Measurements from ENCODE around the gene ASAP2. TPM values are rescaled to one million over a fixed set of nuclear protein-coding genes. Genes with fewer than 3 reads are reported as not detected.
A peak's percentile ranks its signal among the peaks of the same experiment; 100 is the strongest.
"Not testable (repeated sequence)": the region's sequence is repeated elsewhere in the genome, so short reads cannot be mapped to it uniquely, and the experiment has no call there.

Gene ASAP2
- total RNA-seq, 1 donor from 2014 or later, result 4.0 TPM

DNA sequence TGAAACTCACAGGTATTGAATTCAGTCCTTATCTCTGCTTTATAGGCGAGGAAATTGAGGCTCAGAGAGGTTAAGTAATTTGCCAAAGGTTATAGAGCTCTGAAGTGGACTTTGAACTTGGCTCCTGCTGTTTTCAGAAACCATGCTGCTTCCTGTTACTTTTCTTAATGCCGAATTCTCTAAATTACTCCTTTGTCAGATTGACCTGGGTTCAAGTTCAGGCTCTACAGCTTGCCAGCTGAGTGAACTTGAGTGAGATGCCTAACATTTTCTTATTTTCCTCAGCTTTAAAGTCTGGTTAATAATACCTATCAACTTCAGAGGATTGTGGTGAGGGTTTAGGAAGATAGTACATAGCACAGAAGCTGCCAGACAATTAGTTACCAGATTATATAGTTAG is 3.4 kb downstream of the ASAP2 start:
- ATAC-seq (no peak), DNase-seq (ENCODE audit: low spot score) (no peak)

DNA sequence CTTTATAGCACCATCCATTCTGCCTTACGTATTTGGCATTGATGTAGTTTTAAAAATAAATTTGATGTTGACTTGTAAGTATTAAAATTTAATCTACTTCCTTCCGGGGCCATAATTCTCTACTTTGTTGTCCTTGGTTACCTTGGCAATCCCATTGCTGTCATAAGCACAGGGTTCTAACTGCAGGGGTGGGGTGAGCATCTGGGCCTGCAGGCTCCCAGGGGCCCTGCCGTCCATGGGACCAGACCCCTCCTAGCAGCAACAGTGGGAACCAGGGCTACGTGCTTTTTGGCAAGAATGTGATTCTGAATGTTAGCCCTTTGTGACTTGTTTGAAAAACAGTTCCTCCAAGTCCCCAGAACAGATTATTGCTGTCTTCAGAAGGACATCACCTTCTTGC is 4.9 kb downstream of the ASAP2 start:
- no peak for DNase-seq (ENCODE audit: low spot score)

DNA sequence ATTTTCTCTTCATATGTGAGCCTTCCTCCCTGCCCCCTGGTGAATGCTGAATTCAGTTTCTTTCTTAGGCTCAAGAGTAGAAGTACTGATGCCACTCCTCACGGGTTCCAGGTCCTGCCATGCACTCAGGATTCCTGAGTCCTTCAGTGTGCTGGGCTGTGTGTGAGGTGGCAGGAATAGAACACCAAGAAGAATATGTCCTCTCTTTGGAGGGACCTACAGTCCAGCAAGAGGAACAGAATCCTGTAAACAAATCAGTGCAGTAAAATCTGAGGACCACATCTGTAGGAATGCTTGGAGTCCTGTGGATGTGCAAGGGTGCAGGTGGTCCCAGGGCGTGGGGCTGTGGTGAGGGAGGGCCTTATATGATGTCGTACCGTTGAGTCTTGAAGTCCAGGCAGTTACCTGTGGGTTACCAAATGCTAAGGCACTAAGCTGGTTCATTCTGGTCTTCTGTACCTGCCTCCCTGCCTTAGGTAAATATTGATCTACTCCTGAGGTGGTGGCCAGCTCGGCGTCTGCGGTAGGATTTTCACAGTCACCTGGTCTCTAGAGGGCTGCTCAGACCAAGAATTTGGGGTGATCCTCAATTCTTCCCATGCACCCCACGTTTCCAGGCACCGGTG is 5.5 kb downstream of the ASAP2 start:
- peak; percentile 30 for ATAC-seq
- no peak for DNase-seq (ENCODE audit: low spot score)

More for the DNA sequence above, 4.9 kb downstream of the ASAP2 start:
- no peak for ATAC-seq

DNA sequence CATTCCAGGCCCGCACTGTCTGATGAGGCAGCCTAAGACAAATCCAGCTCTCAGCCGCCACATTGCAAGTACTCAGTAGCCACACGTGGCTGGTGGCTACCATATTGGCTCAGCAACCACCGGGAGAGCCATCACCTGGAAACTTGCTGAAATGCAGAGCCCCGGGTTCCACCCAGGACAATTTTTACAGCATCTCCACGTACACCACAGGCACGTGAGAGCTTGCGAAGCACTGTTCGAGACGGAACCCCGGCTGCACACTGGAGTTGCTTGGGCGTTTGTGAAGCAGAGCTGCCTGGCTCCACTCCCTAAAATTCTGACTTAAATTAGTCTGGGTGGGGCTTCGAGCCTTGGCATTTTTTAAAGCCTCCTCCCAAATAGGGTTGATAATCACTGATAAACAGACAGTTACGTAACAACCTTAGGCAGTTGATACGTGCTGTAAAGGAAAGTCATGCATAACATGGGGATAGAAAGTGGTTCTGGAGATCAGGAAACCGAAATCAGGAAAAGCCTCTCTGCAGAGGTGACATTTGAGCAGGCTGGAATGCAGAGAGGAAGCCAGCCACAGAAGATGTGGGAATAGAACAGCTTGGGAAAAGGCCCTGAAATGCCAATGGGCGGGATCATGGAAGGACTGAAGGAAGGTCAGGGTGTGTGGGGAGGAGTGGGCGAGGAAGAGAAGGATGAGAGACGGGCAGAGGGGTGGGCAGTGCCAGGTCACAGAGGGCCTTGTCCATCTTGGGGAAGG is 6.2 kb downstream of the ASAP2 start:
- ATAC-seq, result no peak
- DNase-seq (ENCODE audit: low spot score), result no peak

DNA sequence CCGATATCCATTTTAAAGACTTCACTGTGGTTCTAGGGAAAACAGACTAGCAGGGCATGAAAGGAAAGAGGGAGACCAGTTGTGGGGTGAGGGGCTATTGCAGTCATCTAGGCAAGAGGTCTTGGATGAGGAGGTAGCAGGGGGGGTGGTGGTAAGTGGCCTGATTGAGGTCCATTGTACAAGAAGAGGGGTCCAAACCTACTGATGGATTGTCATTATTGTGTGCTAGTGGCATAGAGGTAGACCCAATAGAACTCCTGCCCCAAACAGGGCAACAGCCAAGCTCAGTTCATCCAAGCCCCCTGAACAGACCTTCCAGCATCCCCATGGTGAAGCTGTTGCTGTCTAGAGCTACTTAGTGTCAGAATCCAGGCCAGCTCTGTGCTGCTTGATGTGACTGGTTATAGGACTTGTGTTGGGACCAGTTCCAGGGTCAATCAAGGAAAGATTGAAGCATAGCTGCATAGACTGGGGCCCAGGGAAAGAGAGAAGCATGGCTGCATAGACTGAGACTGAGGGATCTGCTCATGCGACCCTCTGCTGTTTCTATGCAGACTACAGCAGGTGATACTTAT is 7.0 kb downstream of the ASAP2 start:
- DNase-seq (ENCODE audit: low spot score) (no peak), ATAC-seq (no peak)

DNA sequence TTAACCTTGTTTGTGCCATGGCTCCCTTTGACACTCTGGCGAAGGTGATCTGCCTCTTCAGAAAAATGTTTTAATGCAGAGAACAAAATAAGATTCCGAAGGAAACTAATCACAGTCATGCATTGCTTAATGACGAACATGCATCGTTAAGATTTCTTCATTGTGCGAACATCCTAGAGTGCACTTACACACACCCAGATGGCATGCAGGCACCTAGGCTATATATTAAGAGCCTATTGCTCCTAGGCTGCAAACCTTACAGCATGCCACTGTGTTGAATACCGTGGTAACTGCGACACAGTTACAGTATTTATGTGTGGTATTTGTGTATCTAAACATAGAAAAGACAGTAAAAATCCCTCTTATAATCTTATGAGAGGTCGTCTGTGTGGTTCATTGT is 8.3 kb downstream of the ASAP2 start:
- ATAC-seq (no peak), DNase-seq (ENCODE audit: low spot score) (no peak)

DNA sequence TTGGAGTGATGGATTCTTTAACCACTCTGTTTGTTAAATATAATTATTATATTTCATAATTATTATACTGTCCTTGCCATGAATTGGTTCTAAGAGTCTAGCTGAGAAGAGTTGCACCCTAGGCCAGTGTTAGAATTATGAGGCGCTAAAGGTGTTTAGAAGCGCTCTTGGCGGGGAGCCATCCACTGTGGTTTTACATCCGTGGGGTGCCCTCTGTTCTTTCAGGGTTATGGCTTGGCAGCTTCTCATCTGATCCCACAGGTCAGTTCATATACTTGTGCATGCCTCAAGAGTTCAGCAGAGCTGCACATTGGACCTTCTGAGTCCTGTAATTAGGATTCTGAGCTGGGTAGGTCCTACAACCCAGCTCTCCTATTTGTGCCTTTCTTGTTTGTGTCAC is 9.1 kb downstream of the ASAP2 start:
- no peak for ATAC-seq

DNA sequence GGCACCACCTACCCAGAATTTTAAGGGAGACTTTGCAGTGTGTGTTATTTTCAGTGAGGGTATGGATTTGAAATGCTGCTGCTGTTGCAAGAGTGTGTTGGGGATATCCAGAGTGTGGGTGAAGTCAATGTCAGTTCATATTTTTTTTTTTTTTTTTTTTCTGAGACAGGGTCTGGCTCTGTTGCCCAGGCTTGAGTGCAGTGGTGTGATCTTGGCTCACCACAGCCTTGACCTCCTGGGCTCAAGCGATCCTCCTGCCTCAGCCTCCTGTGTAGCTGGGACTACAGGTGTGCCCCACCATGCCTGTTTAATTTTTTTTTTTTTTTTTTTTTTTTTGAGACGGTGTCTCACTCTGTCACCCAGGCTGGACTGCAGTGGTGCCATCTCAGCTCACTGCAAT is 9.5 kb downstream of the ASAP2 start:
- not testable (repeated sequence) for ATAC-seq; DNase-seq (ENCODE audit: low spot score)

More for the DNA sequence above, 9.1 kb downstream of the ASAP2 start:
- no peak for DNase-seq (ENCODE audit: low spot score)

DNA sequence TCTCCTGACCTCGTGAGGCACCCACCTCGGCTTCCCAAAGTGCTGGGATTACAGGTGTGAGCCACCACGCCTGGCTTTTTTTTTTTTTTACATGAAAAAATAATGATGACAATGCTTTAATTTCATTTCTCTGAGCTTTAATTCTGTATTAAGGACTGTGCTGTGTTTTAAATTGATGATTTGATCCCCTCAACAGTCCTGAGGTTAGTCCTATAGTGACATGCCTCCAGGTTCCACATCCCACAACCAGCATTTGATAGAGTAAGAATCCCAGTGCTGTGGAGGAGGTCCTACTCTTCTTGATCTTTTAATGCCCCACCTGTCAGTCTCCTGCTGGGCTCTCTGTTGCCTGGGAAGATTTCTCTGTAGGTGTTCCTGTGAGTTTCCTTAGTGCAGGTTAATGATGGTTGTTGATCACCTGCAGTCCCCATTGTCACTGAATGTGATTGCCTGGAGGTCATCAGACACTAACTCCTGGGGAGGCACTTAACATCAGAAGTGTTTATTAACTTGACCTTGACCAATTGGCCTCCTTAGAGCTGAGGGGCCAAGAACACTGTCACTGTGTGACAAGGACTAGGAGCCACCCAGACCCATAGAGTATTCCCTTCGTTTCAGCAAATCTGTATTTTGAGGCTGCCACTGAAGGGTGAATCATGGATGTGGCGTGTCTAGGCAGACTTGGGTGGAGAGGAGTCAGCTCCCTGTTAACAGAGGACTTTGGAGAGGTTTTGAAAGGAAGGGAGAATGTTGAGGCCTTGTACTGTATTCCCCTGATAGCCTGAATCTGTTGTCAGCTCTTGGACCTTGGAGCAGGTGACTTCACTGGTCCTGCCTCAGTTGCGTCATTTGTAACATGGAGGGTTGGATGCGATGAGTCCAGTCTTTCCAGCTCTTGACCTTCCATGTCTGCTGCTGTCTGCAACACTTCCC is 11.5 kb downstream of the ASAP2 start:
- DNase-seq (ENCODE audit: low spot score) (no peak), ATAC-seq (no peak)

DNA sequence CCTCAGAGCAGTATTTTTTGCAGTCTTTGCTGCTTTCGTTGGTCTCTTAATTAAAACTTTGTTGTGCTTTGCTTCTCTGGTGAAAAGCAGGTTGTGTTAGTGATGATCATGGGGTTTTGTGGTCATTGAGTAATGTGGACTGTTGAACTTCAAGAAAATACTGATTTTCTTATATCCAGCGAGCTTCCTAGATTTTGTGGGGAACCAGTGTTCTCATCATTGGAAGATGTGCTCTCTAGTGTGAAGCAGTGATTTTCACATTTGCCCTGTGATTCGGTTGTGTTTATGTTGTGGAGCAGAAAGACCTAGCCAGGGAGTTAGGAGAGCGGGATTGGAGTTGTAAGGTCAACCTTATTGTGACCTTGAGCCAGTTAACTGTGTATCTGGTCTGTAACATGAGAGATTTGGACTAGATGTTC is 12.4 kb downstream of the ASAP2 start:
- ATAC-seq (no peak), DNase-seq (ENCODE audit: low spot score) (no peak)

DNA sequence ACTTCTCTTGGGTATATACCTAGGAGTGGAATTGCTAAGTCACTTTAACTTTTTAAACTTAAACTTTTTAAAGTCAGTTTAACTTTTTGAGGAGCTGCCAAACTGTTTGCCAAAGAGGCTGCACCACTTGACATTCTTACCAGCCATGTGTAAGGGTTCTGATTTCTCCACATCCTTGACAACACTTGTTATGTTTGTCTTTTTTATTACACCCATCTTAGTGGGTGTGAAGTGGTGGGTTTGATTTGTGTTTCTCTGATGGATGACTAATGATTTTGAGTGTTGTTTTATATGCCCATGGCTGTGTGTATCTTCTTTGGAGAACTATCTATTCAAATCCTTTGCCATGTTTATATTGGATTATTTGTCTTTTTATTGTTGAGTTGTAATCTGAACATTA is 13.6 kb downstream of the ASAP2 start:
- ATAC-seq (no peak), DNase-seq (ENCODE audit: low spot score) (no peak)

DNA sequence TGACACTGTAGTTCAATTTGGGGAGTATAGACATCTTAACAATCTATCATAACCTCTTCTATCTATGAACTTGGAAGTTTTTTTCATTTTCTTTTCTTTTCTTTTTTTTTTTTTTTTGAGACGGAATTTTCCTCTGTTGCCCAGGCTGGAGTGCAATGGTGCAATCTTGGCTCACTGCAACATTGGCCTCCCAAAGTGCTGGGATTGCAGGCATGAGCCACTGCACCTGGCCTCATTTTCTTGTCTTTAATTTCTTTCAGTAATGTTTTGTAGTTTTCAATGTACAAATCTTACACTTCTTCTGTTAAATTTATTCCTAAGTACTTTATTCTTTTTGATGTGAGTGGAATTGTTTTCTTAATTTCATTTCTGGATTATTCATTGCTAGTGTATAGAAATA is 14.6 kb downstream of the ASAP2 start:
- no peak for DNase-seq (ENCODE audit: low spot score)
- ATAC-seq, result no peak

DNA sequence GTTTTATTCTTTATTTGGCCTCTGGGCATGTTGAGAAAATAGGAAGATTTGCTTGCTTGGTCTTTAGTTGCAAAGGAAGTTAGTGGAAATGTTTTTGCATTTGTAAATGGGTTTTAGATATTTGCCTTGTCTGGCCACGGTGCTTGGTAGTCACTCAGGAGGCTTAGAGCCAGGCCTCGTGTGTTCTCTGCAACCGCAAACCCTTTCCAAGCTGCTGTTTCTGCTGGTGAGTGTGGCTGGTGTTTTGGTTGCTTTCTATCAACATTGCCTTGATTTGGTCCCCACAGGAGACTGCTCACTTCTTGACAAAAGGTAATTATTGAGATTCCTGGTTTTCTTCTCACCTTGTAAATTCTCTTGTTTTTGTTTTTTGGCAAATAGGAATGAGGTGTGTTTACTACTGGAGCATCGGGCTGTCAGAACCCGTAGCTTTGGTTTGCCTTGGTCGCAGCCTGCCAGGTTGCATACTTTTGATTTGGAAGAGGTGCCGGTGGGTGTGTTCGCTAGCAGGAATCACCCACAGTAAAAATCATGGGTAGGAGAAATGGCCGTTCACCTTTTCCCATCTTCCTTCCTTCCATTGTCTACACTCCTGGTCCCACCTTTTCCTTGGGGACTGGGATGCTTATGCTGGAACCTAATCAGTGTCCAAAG is 15.8 kb downstream of the ASAP2 start:
- no peak for ATAC-seq
- no peak for DNase-seq (ENCODE audit: low spot score)

DNA sequence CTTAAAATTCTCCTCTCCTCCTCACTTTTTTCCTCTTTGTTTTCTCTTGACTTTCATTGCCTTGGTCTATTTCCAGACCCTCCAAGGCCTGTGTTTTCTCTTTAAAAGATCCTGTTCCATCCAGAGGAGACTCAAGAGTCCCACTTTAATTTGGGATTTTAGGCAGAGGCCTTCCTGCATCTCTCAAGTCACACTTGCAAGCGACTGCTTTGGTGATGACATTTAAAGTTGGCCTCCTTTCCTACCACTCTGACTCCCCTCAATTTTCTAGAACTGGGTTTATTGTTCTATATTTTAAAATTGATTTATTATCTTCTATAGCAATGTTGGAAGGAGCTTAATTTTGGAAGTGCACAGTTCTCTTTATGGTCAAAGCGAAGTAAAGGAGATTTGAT is 16.3 kb downstream of the ASAP2 start:
- DNase-seq (ENCODE audit: low spot score) (no peak), ATAC-seq (no peak)

DNA sequence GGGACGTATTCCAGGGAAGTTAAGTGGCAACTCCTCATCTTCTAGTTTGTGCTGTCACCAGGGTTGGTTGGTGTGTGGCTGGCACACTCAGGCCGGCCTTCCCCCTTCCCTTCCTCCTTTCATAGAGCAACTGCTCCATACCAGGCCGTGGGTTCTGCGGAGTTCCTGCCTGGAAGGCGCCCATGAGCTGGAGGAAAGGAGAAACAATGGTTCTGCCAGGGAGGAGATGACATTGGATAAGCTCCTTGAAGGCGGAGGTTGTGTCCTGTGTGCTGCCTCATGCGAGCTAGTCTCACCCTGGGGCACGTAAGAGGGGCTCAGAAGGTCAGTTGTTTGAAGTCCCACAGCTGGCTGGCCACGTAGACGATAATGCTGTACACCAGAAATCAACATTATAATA is 19.2 kb downstream of the ASAP2 start:
- ATAC-seq (no peak), DNase-seq (ENCODE audit: low spot score) (no peak)

DNA sequence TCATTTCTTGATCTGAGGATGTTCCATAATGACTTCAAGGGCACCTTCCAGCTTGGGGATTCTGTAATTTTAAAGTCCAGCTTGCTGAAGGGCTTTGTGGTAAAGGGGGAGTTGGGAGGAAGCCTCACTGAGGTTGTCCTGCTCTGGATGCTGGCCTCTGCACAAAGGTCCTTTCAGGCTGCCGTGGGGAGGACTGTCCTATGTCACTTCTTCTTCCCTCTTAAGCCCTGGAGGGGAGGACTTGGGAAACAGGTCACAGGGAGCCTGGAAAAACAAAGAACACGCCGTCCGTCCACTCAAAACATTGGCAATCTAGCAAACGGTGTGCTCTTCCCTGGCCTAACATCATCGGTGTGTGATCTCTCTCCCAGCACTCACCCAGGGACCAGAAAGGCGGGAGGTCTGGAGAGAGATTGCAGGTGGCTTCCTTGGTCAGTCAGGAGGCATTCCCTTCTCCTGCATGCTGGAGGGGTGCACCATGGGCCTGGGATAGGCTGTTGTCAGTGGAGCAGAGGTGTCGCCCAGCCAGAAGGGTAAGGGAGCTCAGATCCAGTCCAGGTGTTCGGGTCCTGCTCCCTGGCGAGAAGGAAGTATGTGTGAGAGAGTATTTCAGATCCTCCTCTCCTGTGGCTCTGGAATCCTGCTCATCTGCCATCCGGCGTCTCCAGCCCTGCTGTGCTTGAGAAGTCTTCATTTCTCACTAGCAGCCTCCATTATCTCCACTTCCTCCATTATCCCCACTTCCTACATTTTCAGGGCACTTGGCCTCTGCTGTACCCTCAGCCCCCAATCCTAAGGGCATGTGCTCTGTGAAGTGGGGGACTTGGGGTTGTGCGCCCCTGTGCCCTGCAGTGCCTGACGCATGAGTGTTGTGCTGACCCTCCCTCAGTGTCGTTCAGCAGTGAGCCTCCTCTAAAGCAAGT is 20.1 kb downstream of the ASAP2 start:
- ATAC-seq (no peak), DNase-seq (ENCODE audit: low spot score) (no peak)

DNA sequence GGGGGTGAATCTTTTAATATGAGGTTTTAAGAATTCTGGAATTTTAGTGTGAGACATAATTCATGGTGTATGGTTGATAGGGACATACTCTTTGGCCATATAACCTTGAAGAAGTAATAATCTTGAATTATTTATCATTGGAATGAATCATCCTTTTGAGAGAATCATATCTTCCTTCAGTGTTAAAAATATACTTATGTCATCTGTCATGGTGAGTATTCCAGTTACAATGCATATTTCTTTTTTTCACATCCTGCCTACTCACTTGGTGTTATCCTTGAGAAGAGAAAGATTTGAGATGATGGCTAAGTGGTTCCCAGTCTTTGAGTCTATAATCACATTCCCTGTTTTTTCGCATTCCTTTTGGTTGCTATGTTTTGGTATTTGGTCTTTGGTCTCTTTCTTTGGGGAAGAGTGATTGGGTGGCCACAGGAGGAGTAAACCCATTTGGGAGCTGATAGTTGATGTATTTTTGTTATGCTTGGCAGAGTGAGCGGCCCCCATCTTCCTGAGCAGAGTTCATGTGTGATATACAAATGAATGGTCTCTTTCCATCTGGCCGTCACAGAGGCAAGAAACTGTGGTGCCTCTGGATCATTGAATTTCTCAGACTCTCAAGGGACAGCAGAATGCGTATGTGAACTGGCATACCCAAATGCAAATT is 21.6 kb downstream of the ASAP2 start:
- ATAC-seq, result no peak
- no peak for DNase-seq (ENCODE audit: low spot score)

DNA sequence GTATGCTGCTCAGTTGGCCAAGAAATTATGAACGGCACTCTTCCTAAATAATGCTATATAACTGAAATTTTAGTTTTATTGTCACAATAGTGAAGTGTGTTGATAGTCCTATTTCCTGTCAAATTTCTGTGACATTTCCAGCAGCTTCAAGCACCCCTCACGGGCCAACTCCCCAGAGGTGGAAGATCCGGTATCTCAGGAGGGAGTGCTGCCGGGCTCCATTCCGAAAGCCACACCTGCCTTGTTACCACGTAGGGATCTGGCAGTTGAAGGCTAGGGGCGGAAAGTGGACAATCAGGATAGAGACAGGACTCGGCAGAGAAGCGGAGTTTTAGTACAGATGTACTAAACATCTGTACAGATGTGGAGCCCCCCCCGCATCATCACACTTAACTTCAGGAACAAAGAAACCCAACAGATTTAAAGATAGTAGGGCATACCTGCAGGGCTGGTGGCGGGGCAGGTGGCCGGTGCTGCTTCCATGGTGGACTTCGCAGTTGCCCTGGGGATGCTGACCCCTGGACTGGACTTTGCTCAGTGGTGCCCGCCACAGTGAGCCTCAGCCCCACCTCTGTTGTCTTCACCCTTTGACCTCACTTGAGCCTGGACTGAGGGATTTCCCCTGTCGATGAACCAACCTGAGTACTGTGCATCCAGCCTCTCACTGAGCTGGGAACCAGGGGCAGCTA is 22.3 kb downstream of the ASAP2 start:
- no peak for DNase-seq (ENCODE audit: low spot score)
- no peak for ATAC-seq

DNA sequence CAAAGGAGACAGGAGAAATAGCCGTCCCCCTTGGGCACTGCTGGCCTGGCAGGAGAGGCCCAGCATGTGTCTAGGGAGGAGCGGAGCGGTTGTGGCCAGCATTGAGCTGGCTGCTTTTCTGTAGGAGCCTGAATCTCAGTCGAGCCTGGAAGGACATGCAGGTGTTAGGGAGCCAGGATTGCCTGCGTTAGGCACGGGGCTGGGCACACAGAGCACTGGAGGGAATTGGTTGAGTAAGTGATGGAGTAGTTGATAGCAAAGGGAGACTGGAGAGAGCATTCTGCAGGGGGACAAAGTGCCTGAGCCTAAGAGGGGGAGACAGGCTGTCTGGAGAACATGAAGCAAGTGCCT is 22.8 kb downstream of the ASAP2 start:
- no peak for DNase-seq (ENCODE audit: low spot score)
- no peak for ATAC-seq
